A549 (cell line): ENCODE data around the gene ETF1. TPM values are rescaled to one million over a fixed set of nuclear protein-coding genes. Genes with fewer than 3 reads are reported as not detected.
A peak's percentile ranks its signal among the peaks of the same experiment; 100 is the strongest.

Experiments used
- ATAC-seq, 2 experiments: fragments of 200-7000 bp in 1 of 2; fragments of >200 bp in 1 of 2; cut with Nextera tagmentation in 1 of 2; cut with Tn5 transposase in 1 of 2; 3 replicates each; pipeline versions ENCODE4 v1.8.0 to v1.9.1; 2018 to 2020; ENCODE audit warnings: mild to moderate bottlenecking in 1 of 2, moderate library complexity in 1 of 2
- CTCF ChIA-PET: fragments of 300-600 bp; sonication (Branson Sonifier 250); formaldehyde crosslinking; extraction: SDS; loops from one replicate; lab custom pipeline; 2021; ENCODE audit warnings: antibody characterized with exemption, inconsistent platforms; lab: Yijun Ruan, JAX
- POLR2A ChIA-PET: fragments of 350-600 bp; formaldehyde crosslinking; extraction: SDS; loops from one replicate; lab custom pipeline; 2021; ENCODE audit warnings: antibody characterized with exemption, inconsistent platforms; lab: Yijun Ruan, JAX
- DNase-seq, 2 experiments: peaks; one replicate each; pipeline versions ENCODE4 v3.0.0 to v3.0.0-alpha.2; 2011 to 2016; ENCODE audit warnings: low read depth in 1 of 2, low spot score in 1 of 2
- FAIRE-seq: peaks from 2 replicates; lab custom pipeline; 2011; peaks lifted over from hg19 to GRCh38; lab: Jason Lieb, UNC
- H3K27ac ChIP-seq, 2 experiments: fragments of >200 bp; sonication (Bioruptor Twin); formaldehyde crosslinking; 3 replicates each; pipeline ENCODE4 v1.5.1; 2016 to 2017
- H3K4me1 ChIP-seq: fragments of >200 bp; sonication (Bioruptor Twin); formaldehyde crosslinking; 3 replicates; pipeline ENCODE4 v1.6.1; 2016
- H3K4me2 ChIP-seq: fragments of >200 bp; sonication (Bioruptor Twin); formaldehyde crosslinking; 3 replicates; pipeline ENCODE4 v1.6.1; 2016
- H3K4me3 ChIP-seq: fragments of >200 bp; sonication (Bioruptor Twin); formaldehyde crosslinking; 3 replicates; pipeline ENCODE4 v1.5.1; 2016
- H3K9me3 ChIP-seq: fragments of >200 bp; sonication (Bioruptor Twin); formaldehyde crosslinking; 3 replicates; pipeline ENCODE4 v1.6.1; 2016
- BCL3 ChIP-seq: fragments of >200 bp; sonication (Bioruptor Twin); formaldehyde crosslinking; IDR thresholded peaks from 3 replicates; pipeline ENCODE4 v1.6.1; 2016
- BHLHE40 ChIP-seq: IDR thresholded peaks from 2 replicates; pipeline ENCODE4 v1.6.1; 2012; ENCODE audit warnings: low read depth, low read length, inconsistent platforms
- CEBPB ChIP-seq, 2 experiments: fragments of >200 bp in 1 of 2; sonication (Bioruptor Twin) in 1 of 2; formaldehyde crosslinking in 1 of 2; IDR thresholded peaks; 2 replicates each; pipeline ENCODE4 v1.6.1; 2012 to 2016
- CTCF ChIP-seq: fragments of >200 bp; sonication (Bioruptor Twin); formaldehyde crosslinking; IDR thresholded peaks from 3 replicates; pipeline ENCODE4 v1.5.1; 2016
- E2F6 ChIP-seq: IDR thresholded peaks from 2 replicates; pipeline ENCODE4 v1.6.1; 2012; ENCODE audit warnings: low read depth, borderline replicate concordance
- EHMT2 ChIP-seq: fragments of 200-600 bp; sonication (generic); IDR thresholded peaks from 2 replicates; pipeline ENCODE4 v1.6.1; 2016; ENCODE audit warnings: antibody characterized with exemption, low read depth, mild to moderate bottlenecking, moderate library complexity
- ESRRA ChIP-seq: fragments of 150-350 bp; IDR thresholded peaks from 2 replicates; pipeline ENCODE4 v1.6.1; 2014; ENCODE audit warnings: mild to moderate bottlenecking, low read length, borderline replicate concordance
- HOXA7 ChIP-seq: fragments of 250-450 bp; sonication (Bioruptor Pico); IDR thresholded peaks from 2 replicates; pipeline ENCODE4 v1.5.0; 2020; ENCODE audit warnings: mild to moderate bottlenecking, moderate library complexity
- MAFK ChIP-seq: fragments of 450-650 bp; IDR thresholded peaks from 2 replicates; pipeline ENCODE4 v1.6.1; 2014; ENCODE audit not compliant: partially characterized antibody
- NPAS2 ChIP-seq: fragments of 250-450 bp; sonication (Bioruptor Pico); IDR thresholded peaks from 2 replicates; pipeline ENCODE4 v1.8.0; 2022; ENCODE audit warnings: mild to moderate bottlenecking, moderate library complexity, borderline replicate concordance
- PHF8 ChIP-seq: fragments of 200-600 bp; sonication (generic); IDR thresholded peaks from 2 replicates; pipeline ENCODE4 v1.6.1; 2016; ENCODE audit warnings: low read depth, mild to moderate bottlenecking, antibody characterized with exemption, moderate library complexity, borderline replicate concordance
- POLR2AphosphoS2 ChIP-seq: conservative IDR thresholded peaks from 2 replicates; pipeline ENCODE4 v1.6.1; 2012; ENCODE audit warnings: low read length, improper control_type of control experiment, inconsistent platforms
- SMC3 ChIP-seq: fragments of >200 bp; sonication (Bioruptor Twin); formaldehyde crosslinking; IDR thresholded peaks from 3 replicates; pipeline ENCODE4 v1.6.1; 2018; ENCODE audit warnings: inconsistent platforms
- TFCP2L1 ChIP-seq: fragments of 250-450 bp; sonication (Bioruptor Pico); IDR thresholded peaks from 2 replicates; pipeline ENCODE4 v1.5.0; 2021; ENCODE audit warnings: mild to moderate bottlenecking
- WGBS: methylation state at CpG from one replicate; pipeline ENCODE4 v1.1.6; 2017; ENCODE audit errors: missing lambda C conversion rate; 5-methylcytosine and 5-hydroxymethylcytosine counted together
- polyA plus RNA-seq, 4 experiments: library from polyadenylated mRNA; depleted of rRNA in 3 of 4; stranded (reverse); fragments of >200 nt; fragmentation: RNase III in 1 of 4; extraction: RNeasy Plus Mini Kit Qiagen cat#74134 plus additional on column Dnase treatment in 1 of 4; gene quantifications; 2 replicates in 3 of 4; 3 replicates in 1 of 4; pipeline ENCODE4 v1.2.3, GENCODE V29; 2011 to 2017
- TF ChIP-seq, protein P1 (sequence below): fragments of 250-450 bp; sonication (Bioruptor Pico); IDR thresholded peaks from 2 replicates; pipeline ENCODE4 v1.5.0; 2021; ENCODE audit warnings: mild to moderate bottlenecking, moderate library complexity, borderline replicate concordance
- TF ChIP-seq, protein P2 (sequence below): fragments of >200 bp; sonication (Bioruptor Twin); formaldehyde crosslinking; IDR thresholded peaks from 2 replicates; pipeline ENCODE4 v1.6.1; 2016

ETF1 gene
- polyA plus RNA-seq, 2 of the 4 experiments (the other 2 are of a cell fraction): 119 to 161 TPM

DNA sequence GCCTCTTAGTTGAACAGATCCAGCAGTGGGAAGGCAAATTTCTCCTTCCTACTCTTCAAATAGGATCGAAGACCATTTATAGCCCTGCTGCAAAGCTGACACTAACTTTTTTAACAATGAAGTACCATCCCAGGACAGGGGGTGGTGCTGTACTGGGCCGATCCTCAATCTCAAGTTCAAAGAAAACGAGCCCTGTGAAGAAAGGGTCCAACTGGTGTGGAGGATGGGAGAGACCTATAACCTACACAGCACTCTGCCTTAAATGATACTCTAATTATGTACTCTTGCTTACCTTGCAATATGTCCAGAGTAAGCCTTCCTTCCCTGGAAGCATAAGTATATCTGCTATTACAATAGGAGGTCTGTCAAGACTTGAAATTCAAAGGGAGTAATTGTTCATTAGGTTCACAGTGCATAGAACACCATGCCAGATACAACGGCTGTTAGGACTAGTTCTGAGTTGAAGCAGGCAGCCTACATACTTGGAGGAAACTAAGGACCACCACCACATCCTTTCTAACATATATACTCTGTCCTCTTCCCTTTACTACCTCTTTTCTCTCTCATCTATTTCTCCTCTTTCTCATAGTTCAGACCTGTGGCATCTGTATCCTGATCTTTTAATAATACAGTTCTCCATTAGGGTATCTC lies 6.2 kb downstream of the ETF1 start:
- no peak overlapping the region for H3K4me2 ChIP-seq
- H3K9me3 ChIP-seq: no peaks in the 10 kb centered on the region
- peaks cover 33% of the 10 kb centered on the region for H3K4me1 ChIP-seq
- no peak for TF ChIP-seq CEBPB (IDR thresholded peaks at IDR 0.05)
- 0 out of 2 replicates have a peak, but pooled peaks have one; percentile 54 for TF ChIP-seq TFCP2L1
- no peak for TF ChIP-seq EHMT2
- TF ChIP-seq BHLHE40: no peak
- TF ChIP-seq MAFK: peak; percentile 58
- TF ChIP-seq, protein P1, sequence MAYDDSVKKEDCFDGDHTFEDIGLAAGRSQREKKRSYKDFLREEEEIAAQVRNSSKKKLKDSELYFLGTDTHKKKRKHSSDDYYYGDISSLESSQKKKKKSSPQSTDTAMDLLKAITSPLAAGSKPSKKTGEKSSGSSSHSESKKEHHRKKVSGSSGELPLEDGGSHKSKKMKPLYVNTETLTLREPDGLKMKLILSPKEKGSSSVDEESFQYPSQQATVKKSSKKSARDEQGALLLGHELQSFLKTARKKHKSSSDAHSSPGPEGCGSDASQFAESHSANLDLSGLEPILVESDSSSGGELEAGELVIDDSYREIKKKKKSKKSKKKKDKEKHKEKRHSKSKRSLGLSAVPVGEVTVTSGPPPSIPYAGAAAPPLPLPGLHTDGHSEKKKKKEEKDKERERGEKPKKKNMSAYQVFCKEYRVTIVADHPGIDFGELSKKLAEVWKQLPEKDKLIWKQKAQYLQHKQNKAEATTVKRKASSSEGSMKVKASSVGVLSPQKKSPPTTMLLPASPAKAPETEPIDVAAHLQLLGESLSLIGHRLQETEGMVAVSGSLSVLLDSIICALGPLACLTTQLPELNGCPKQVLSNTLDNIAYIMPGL (CRISPR knock-in tag): no peak
- no peak for TF ChIP-seq PHF8
- TF ChIP-seq ESRRA: no peak
- TF ChIP-seq POLR2AphosphoS2: peak; percentile 38; the same call in 1 of the 2 replicates
- TF ChIP-seq NPAS2 (CRISPR knock-in tag): no peak
- no peak for TF ChIP-seq E2F6
- TF ChIP-seq SMC3: no peak
- peak; percentile 15; the same call in 2 of the 3 replicates for TF ChIP-seq CTCF
- TF ChIP-seq, protein P2, sequence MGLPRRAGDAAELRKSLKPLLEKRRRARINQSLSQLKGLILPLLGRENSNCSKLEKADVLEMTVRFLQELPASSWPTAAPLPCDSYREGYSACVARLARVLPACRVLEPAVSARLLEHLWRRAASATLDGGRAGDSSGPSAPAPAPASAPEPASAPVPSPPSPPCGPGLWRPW: no peak
- TF ChIP-seq, all 56 proteins: peak for 4
- DNase-seq (peak in 1 of 2 experiments; percentile 40), ATAC-seq (peak; percentile 84 to 92), FAIRE-seq (no peak)
- no peak overlapping the region for H3K4me3 ChIP-seq
- no peak overlapping the region for H3K27ac ChIP-seq
- ChIA-PET CTCF (interaction anchor here (1.1 to 3.9 kb wide), 3 partner anchors 11 to 33 kb away, joined by 5 to 21 read pairs (median 15); no protein-coding TSS in a partner anchor), POLR2A (interaction anchor here (1.5 kb wide), 1 partner anchor 72 kb away, joined by 4 read pairs; the partner anchor contains the start of gene EGR1)
- WGBS: 55% methylated on average over 4 of the region's 4 CpGs

GRCh38 chr5:138536215-138536614 lies 6.8 kb downstream of the ETF1 start:
- FAIRE-seq: no peak
- H3K4me2 ChIP-seq: no peak overlapping the region
- no peak for DNase-seq
- CTCF ChIA-PET: interaction anchor here (1.1 to 3.9 kb wide), 3 partner anchors 10 to 32 kb away, joined by 5 to 21 read pairs (median 15); no protein-coding TSS in a partner anchor
- POLR2A ChIA-PET: interaction anchor here (0.6 to 1.5 kb wide), 3 partner anchors 11 to 71 kb away, joined by 3 to 5 read pairs (median 4); partner anchors contain the start of gene EGR1
- peak; percentile 5 to 7; a peak in 3 of 6 replicates for ATAC-seq
- H3K4me1 ChIP-seq: peaks cover 29% of the 10 kb centered on the region
- 0 out of 2 replicates have a peak, but pooled peaks have one; percentile 44 for TF ChIP-seq HOXA7 (CRISPR knock-in tag)
- no peak for TF ChIP-seq BCL3
- peak; percentile 73; the same call in 1 of the 2 replicates for TF ChIP-seq POLR2AphosphoS2
- no peak overlapping the region for H3K4me3 ChIP-seq
- H3K9me3 ChIP-seq: no peaks in the 10 kb centered on the region
- WGBS: 59% methylated on average over 2 of the region's 2 CpGs
- no peak overlapping the region for H3K27ac ChIP-seq
